CD14-positive monocyte (primary cell): ENCODE results near the gene CRIM1. TPM values are rescaled to one million over a fixed set of nuclear protein-coding genes. Genes with fewer than 3 reads are reported as not detected.

Experiments
- DNase-seq, 3 donors: peaks; one replicate each; pipeline ENCODE4 v3.0.0-alpha.2; 2011 to 2022
- H2AFZ ChIP-seq: 2 replicates; pipeline ENCODE4 v1.6.0; 2012; ENCODE audit warnings: mild to moderate bottlenecking, low read depth, low read length, inconsistent platforms; ENCODE audit not compliant: insufficient read depth, poor library complexity, severe bottlenecking
- H3K27ac ChIP-seq, 2 donors: 1 replicate in 1 of 2; 2 replicates in 1 of 2; pipeline ENCODE4 v1.5.1; 2012 to 2013; ENCODE audit warnings: low read length in 2 of 2, control low read depth in 1 of 2, inconsistent platforms in 1 of 2, low read depth in 1 of 2, mild to moderate bottlenecking in 1 of 2
- H3K27me3 ChIP-seq, 2 donors: one replicate each; pipeline versions ENCODE4 v1.6.0 to v1.6.1; 2011 to 2013; ENCODE audit warnings: low read length in 2 of 2; ENCODE audit not compliant: control insufficient read depth in 2 of 2, insufficient read depth in 2 of 2
- H3K36me3 ChIP-seq, 2 donors: replicated peaks in 1 of 2; 1 replicate in 1 of 2; 2 replicates in 1 of 2; pipeline versions ENCODE4 v1.5.1 to v1.6.1; 2012 to 2013; ENCODE audit warnings: low read length in 2 of 2, control low read depth in 1 of 2, inconsistent platforms in 1 of 2, mild to moderate bottlenecking in 1 of 2; ENCODE audit not compliant: insufficient read depth in 2 of 2, control insufficient read depth in 1 of 2
- H3K4me1 ChIP-seq, 2 donors: 1 replicate in 1 of 2; 2 replicates in 1 of 2; pipeline versions ENCODE4 v1.5.1 to v1.6.1; 2012 to 2013; ENCODE audit warnings: low read length in 2 of 2, control low read depth in 1 of 2, inconsistent platforms in 1 of 2, mild to moderate bottlenecking in 1 of 2, moderate library complexity in 1 of 2; ENCODE audit not compliant: insufficient read depth in 2 of 2, control insufficient read depth in 1 of 2
- H3K4me2 ChIP-seq: replicated peaks from 2 replicates; pipeline ENCODE3; 2012; ENCODE audit warnings: low read length, moderate library complexity, mild to moderate bottlenecking; ENCODE audit not compliant: poor library complexity, severe bottlenecking; ENCODE audit errors: extremely low read depth
- H3K4me3 ChIP-seq, 3 experiments: fragments of 200-600 bp in 1 of 3; sonication (generic) in 1 of 3; replicated peaks in 1 of 3; 1 replicate in 2 of 3; 2 replicates in 1 of 3; pipeline ENCODE4 v1.5.1; 2011 to 2013; ENCODE audit warnings: low read length in 3 of 3, mild to moderate bottlenecking in 3 of 3, control low read depth in 2 of 3, low read depth in 2 of 3, inconsistent platforms in 1 of 3, moderate library complexity in 1 of 3
- H3K79me2 ChIP-seq: 2 replicates; pipeline ENCODE4 v1.6.0; 2012; ENCODE audit warnings: mild to moderate bottlenecking, control low read depth, inconsistent platforms, low read length, moderate library complexity; ENCODE audit not compliant: insufficient read depth
- H3K9ac ChIP-seq: 2 replicates; pipeline ENCODE4 v1.6.0; 2017; ENCODE audit warnings: low read length, mild to moderate bottlenecking; ENCODE audit not compliant: insufficient read depth, poor library complexity, severe bottlenecking
- H3K9me3 ChIP-seq, 2 donors: replicated peaks in 1 of 2; 1 replicate in 1 of 2; 2 replicates in 1 of 2; pipeline versions ENCODE4 v1.5.1 to v1.6.1; 2012 to 2013; ENCODE audit warnings: low read length in 2 of 2, control low read depth in 1 of 2; ENCODE audit not compliant: control insufficient read depth in 1 of 2, insufficient read depth in 1 of 2
- H4K20me1 ChIP-seq: 2 replicates; pipeline ENCODE4 v1.6.0; 2012; ENCODE audit warnings: mild to moderate bottlenecking, low read length, control low read depth, moderate library complexity; ENCODE audit not compliant: insufficient read depth
- H3K27ac Mint-ChIP-seq, 7 donors: one replicate each; pipeline ENCODE4 v1.8.0; 2020; ENCODE audit warnings: mild to moderate bottlenecking in 7 of 7, mixed read lengths in 7 of 7, moderate library complexity in 6 of 7, inconsistent platforms in 2 of 7
- H3K27me3 Mint-ChIP-seq, 3 donors: one replicate each; pipeline ENCODE4 v1.8.0; 2021 to 2022; ENCODE audit warnings: low read depth in 3 of 3, mild to moderate bottlenecking in 3 of 3, mixed read lengths in 3 of 3, moderate library complexity in 3 of 3, inconsistent platforms in 1 of 3
- H3K36me3 Mint-ChIP-seq, 2 donors: one replicate each; pipeline ENCODE4 v1.8.0; 2020; ENCODE audit warnings: mixed read lengths in 2 of 2, inconsistent platforms in 1 of 2, mild to moderate bottlenecking in 1 of 2
- H3K4me1 Mint-ChIP-seq: one replicate; pipeline ENCODE4 v1.8.0; 2020; ENCODE audit warnings: mild to moderate bottlenecking, mixed read lengths
- H3K4me3 Mint-ChIP-seq, 2 donors: one replicate each; pipeline ENCODE4 v1.8.0; 2020; ENCODE audit warnings: mild to moderate bottlenecking in 2 of 2, mixed read lengths in 2 of 2, moderate library complexity in 1 of 2
- H3K9me3 Mint-ChIP-seq, 7 donors: one replicate each; pipeline ENCODE4 v1.8.0; 2020 to 2022; ENCODE audit warnings: mixed read lengths in 7 of 7, mild to moderate bottlenecking in 6 of 7, moderate library complexity in 6 of 7, inconsistent platforms in 2 of 7
- WGBS: methylation state at CpG from one replicate; pipeline ENCODE4 v1.1.5; 2013; ENCODE audit warnings: missing lambda C conversion rate; ENCODE audit not compliant: insufficient coverage; 5-methylcytosine and 5-hydroxymethylcytosine counted together
- intact Hi-C, 2 donors: fragments of 100-400 bp; cut with micrococcal nuclease; formaldehyde crosslinking; loops; one replicate each; pipeline versions ENCODE4 v1.15.0 to v1.15.1; 2023
- polyA plus RNA-seq, 3 donors: library from polyadenylated mRNA; depleted of rRNA in 1 of 3; unstranded in 2 of 3; stranded (reverse) in 1 of 3; fragments of 300-500 nt in 2 of 3; fragments of >200 nt in 1 of 3; fragmentation: Illumina TruSeq in 2 of 3; gene quantifications; 1 replicate in 2 of 3; 2 replicates in 1 of 3; pipeline ENCODE4 v1.2.3, GENCODE V29; 2012 to 2021
- TF ChIP-seq, protein P1 (sequence below): fragments of 200-600 bp; IDR thresholded peaks from one replicate; pipeline ENCODE4 v1.8.0; 2022; ENCODE audit warnings: antibody characterized with exemption, mild to moderate bottlenecking

CRIM1 gene
- polyA plus RNA-seq, 3 donors, result 0.08 to 0.27 TPM; not detected in 1

DNA sequence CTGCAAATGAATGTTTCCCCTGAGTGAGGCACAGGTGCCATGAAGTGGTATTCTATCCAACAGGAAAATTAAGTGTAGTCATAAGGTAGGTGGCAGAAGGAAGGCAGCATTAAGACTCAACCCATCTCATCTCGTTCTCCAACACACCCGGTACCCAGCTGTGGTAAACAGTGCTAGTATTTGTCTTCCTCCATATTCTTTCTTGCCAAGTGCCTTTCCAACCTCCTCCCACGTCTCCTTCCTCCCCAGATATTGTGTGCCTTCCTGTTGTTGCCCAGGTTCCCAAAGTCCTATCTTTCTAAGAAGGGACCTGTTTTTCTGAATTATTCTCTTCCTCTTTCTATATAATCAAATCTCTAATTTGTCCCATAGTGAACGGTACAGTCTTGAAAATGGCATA is 83.5 kb downstream of the CRIM1 start:
- Histone ChIP-seq H3K27ac (no peak overlapping the region), H4K20me1 (no peaks in the 10 kb centered on the region), H3K4me1 (peaks cover 15 to 17% of the 10 kb centered on the region in 2 donors), H3K27me3 (no peaks in the 10 kb centered on the region), H2AFZ (no peak overlapping the region), H3K9me3 (no peaks in the 10 kb centered on the region), H3K4me3 (no peak overlapping the region), H3K4me2 (no peak overlapping the region), H3K9ac (no peak overlapping the region), H3K79me2 (no peaks in the 10 kb centered on the region), H3K36me3 (no peaks in the 10 kb centered on the region)
- WGBS, result 79% methylated on average over 3 of the region's 4 CpGs
- TF ChIP-seq, protein P1, sequence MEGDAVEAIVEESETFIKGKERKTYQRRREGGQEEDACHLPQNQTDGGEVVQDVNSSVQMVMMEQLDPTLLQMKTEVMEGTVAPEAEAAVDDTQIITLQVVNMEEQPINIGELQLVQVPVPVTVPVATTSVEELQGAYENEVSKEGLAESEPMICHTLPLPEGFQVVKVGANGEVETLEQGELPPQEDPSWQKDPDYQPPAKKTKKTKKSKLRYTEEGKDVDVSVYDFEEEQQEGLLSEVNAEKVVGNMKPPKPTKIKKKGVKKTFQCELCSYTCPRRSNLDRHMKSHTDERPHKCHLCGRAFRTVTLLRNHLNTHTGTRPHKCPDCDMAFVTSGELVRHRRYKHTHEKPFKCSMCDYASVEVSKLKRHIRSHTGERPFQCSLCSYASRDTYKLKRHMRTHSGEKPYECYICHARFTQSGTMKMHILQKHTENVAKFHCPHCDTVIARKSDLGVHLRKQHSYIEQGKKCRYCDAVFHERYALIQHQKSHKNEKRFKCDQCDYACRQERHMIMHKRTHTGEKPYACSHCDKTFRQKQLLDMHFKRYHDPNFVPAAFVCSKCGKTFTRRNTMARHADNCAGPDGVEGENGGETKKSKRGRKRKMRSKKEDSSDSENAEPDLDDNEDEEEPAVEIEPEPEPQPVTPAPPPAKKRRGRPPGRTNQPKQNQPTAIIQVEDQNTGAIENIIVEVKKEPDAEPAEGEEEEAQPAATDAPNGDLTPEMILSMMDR, result no peak
- H3K36me3 Mint-ChIP-seq, result no peaks in the 10 kb centered on the region
- H3K9me3 Mint-ChIP-seq, result no peaks in the 10 kb centered on the region
- H3K4me1 Mint-ChIP-seq, result peaks cover 18% of the 10 kb centered on the region
- peak overlapping the region in 1 of 7 donors; percentile 70 for H3K27ac Mint-ChIP-seq
- no peak for DNase-seq
- no peak overlapping the region for H3K4me3 Mint-ChIP-seq
- intact Hi-C loops, result no loop called here
- peaks cover 0 to 3% (median 0%) of the 10 kb centered on the region in 3 donors for H3K27me3 Mint-ChIP-seq

DNA sequence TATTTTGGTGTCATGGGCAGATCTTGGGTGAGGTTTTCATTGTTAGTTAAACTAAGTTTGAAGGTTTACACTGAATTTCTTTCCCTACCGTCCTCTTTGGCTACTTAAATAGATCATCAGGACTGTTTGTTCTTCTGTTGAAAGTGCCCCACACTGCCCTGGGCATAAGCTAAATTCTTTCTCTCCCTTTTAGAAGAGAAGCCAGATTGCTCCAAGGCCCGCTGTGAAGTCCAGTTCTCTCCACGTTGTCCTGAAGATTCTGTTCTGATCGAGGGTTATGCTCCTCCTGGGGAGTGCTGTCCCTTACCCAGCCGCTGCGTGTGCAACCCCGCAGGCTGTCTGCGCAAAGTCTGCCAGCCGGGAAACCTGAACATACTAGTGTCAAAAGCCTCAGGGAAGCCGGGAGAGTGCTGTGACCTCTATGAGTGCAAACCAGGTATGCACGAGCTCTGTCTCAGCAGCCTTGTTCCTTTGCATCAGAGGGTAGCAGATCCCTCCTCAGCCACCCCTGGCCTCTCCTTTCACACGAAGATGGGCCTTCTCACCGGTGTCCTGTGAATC is 85.6 kb downstream of the CRIM1 start:
- Mint-ChIP-seq H3K4me3 (peak overlapping the region in 1 of 2 donors; percentile 91), H3K36me3 (no peaks in the 10 kb centered on the region), H3K9me3 (no peaks in the 10 kb centered on the region), H3K4me1 (peaks cover 18% of the 10 kb centered on the region), H3K27ac (peak overlapping the region in 3 of 7 donors; percentile 43 to 57 (median 43)), H3K27me3 (peaks cover 0 to 2% (median 0%) of the 10 kb centered on the region in 3 donors)
- TF ChIP-seq, protein P1, result no peak
- no peak for DNase-seq
- no peaks in the 10 kb centered on the region for H3K27me3 ChIP-seq
- H3K4me2 ChIP-seq, result peak overlapping the region; percentile 61
- peaks cover 15 to 17% of the 10 kb centered on the region in 2 donors for H3K4me1 ChIP-seq
- H2AFZ ChIP-seq, result peak overlapping the region; percentile 51
- H3K9ac ChIP-seq, result peak overlapping the region; percentile 32
- no peak overlapping the region for H3K27ac ChIP-seq
- no peaks in the 10 kb centered on the region for H4K20me1 ChIP-seq
- 84% methylated on average over 12 of the region's 13 CpGs for WGBS
- H3K79me2 ChIP-seq, result no peaks in the 10 kb centered on the region
- no peaks in the 10 kb centered on the region for H3K9me3 ChIP-seq
- peak overlapping the region in 1 of 3 experiments; percentile 45 for H3K4me3 ChIP-seq
- no peaks in the 10 kb centered on the region for H3K36me3 ChIP-seq
- intact Hi-C loops, result no loop called here
